Ureter (tissue), 1 donor: ENCODE measurements around the gene EPRS1. TPM values are rescaled to one million over a fixed set of nuclear protein-coding genes. Genes with fewer than 3 reads are reported as not detected.
"Not testable (repeated sequence)": the region's sequence is repeated elsewhere in the genome, so short reads cannot be mapped to it uniquely, and the experiment has no call there.

Experiments used
- DNase-seq: peaks from one replicate; pipeline ENCODE4 v3.0.0-alpha.2; 2020; ENCODE audit warnings: low spot score
- total RNA-seq: library from RNA; stranded (reverse); gene quantifications from one replicate; pipeline ENCODE4 v1.2.4, GENCODE V29; 2023
- donor health status: DM: yes; HTN: yes; CAD: no.

EPRS1 gene
- total RNA-seq, 1 donor from 2014 or later = 164 TPM

- DNase-seq = no peak
These were observed 7.7 kb downstream of the EPRS1 start for GRCh38 chr1:220038640-220039039.

DNA sequence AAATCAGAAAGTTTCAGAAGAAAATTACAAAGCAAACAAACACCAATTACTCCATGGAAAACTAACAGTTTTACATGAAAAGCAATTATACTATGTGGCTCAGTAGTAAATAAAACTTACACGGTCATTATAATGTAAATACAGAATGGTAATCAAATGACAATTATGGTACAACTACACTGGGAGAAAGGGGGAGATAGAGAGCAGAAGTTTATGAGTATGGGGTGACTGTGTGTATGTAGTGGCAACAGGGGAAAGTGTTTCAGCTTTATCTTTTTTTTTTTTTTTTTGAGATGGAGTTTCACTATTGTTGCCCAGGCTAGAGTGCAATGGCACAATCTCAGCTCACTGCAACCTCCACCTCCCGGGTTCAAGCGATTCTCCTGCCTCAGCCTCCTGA, 8.5 kb downstream of the EPRS1 start:
- DNase-seq = not testable (repeated sequence)

DNA sequence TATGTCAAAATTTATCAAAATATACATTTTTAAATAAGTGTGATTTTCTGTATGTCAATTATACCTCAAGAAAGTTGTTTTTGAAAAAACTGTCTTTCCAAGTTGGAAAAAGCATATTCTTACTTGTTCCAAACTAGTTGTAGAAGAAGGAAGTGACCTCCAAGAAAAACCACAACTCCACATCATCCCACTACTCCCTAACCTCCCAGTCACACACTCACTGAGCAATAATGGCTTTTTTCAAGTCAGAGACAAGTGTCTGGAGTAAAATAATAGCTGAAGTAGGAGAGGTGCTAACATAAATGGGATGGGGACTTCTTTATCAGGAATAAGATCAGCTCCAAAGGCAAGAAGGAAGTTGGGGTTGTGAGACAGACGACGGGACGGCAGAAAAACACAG, 13.4 kb downstream of the EPRS1 start:
- DNase-seq = no peak

DNA sequence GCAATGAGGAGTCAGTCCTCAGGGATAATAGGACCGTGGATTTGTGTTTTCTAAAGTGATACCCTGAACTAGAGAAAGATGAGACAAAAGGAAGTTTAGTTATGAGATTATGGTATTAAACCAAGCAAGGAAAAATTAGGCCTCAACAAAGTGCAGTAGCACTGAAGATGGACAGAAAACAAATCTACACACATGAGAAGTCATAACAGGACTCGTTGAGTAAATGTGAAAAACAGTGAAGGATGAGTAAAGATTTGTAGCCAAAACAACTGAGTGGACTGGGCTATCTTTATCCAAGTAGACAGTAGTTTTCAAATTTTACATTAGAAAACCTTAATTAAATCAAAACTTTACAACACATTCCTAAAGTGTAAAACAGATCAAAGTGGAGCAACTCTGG, 15.0 kb downstream of the EPRS1 start:
- DNase-seq = no peak

GRCh38 chr1:220028346-220028895, 17.9 kb downstream of the EPRS1 start:
- no peak for DNase-seq

DNA sequence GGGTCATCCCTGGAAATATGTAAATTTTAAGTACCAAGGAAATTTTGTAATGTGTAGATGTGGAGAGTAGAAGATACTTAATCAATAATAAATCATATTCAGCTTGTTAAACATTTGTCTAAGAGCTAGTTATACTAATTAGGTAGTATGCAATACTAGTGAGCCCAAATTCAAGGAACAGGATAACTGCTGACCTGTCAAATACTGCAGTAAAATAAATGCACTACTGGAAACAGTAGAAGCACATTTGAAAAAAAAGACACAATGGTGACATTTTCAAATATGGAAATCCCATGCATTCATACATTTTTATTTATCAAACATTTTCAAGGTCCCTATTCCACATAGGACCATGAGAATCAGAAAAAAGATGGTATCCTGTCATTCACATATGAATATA, 27.2 kb downstream of the EPRS1 start:
- DNase-seq = no peak

DNA sequence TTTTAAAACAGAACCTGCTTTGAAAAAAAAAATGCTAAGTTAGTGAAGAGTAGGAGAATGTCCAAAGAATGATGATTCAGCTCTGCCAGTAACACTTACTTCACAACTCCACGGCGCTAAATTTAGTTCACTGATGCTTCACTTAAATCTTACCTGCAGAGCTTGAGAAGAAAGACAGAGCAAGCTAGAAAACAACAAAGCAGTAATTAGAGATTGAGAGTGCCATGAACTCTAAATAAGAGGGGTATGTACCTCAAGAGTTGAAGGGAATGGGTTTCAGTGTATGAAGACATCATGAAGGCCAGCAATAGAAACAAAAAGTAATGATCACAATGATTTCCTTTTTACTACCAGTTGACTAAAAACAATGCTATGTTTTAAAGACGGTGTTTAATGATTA, 32.8 kb downstream of the EPRS1 start:
- DNase-seq = no peak

DNA sequence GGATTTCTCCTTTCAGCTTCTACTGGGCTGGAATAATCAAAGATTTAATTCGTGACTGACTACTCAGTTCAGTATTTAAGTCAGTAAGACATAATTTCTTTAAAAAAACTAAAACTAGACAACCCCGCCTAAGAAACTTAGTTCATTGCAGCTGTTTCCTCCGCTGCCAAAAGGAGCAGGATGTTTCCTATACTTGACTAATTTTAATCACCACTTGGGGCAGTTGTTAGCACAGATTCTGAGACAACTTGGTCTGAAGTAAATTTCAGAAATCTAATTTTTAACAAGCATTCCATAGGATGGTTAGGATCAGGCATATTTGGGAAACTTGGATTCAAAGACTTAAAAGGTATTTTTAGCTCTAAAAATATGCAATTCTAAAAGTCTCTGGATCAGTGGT, 34.0 kb downstream of the EPRS1 start:
- no peak for DNase-seq

DNA sequence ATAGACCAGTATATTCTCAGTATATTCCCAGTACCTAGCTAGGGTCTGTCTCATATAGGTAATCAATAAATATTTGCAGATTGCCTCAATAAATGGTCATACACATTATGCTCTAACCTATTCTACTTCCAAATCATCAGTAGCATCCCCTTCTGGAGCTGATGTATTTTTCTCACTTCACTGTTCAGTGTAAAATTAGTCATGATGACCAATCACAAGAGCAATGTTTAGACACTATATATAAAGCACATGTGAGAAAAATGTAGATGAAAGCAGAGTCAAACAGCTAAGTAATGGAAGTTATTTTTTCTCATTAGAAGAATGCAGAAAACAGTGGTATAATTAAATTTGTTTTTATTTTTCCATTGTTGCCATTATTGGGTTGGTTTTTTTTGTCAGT, 34.7 kb downstream of the EPRS1 start:
- DNase-seq = no peak

DNA sequence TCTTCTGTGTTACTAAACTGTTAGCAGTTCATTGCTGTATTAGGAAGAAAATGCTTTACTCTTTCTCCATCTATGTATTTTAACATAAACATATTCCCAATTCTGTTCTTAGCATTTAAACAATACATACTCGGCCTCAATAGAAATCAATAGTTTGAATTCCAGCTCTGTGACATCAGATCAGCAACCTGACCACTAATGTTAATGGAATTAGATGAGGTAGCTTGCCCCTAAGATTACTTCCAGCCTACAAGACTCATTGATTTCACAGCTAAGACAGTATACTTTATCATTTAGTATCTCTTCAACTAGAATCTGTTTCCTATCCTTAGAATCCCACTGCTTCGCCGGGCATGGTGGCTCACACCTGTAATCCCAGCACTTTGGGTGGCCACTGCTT, 38.9 kb downstream of the EPRS1 start:
- DNase-seq = no peak

DNA sequence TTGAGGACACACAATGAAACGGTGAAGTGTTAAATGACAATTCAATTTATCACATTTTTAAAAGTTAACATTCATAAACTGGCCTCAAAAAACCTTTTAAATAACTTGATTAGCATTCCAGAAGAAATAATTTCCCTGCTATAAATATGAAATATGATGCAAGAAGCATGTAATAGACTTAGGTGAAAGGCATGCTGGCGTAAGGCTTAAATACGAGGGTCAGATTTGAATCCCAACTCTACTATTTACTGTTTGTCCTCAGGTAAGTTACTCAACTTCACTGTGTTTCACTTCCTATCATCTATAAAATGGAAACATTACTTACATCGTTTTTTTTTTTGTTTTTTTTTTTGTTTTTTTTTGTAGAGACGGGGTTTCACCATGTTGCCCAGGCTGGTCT, 40.8 kb downstream of the EPRS1 start:
- DNase-seq = no peak

GRCh38 chr1:220003610-220004299, 42.5 kb downstream of the EPRS1 start:
- no peak for DNase-seq

GRCh38 chr1:220003015-220003414, 43.3 kb downstream of the EPRS1 start:
- no peak for DNase-seq

DNA sequence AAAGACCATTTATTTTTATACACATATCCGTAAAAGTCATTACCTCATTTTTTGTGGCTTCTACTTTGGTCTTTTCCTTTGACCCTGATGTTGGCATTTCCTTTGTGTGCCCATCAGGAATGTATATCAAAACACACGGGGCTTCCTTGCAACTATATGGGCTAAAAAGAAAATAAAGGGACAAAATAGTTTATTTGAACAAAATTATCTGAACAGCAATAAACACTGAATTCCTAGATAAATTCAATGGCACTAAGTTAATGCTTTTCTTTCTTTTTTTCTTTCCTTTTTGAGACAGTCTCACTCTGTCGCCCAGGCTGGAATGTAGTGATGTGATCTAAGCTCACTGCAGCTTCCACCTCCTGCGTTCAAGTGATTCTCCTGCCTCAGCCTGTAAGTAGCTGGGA, 45.2 kb downstream of the EPRS1 start:
- DNase-seq = no peak

DNA sequence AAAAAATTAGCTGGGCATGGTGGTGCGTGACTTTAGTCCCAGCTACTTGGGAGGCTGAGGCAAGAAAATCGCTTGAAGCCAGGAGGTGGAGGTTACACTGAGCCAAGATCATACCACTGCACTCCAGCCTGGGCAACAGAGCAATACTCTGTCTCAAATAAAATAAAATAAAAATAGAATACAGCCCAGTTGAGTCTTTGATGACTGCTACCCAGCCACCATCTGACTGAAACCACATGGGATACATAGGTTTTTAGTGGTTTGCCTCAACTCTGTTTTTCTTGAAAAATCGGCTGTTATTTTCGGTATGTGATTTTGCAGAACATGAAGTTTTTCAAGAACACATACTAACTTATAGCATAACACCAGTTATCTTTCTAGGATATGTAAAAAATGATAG, 46.5 kb downstream of the EPRS1 start:
- no peak for DNase-seq

Other genes with a start within 250 kb of the EPRS1 start
- not detected for gene SLC30A10, start 117.9 kb downstream of the EPRS1 start, total RNA-seq
- gene BPNT1, start 43.3 kb upstream of the EPRS1 start, total RNA-seq = 25.5 TPM
- 53.2 TPM for gene IARS2, start 47.6 kb upstream of the EPRS1 start, total RNA-seq
- gene RAB3GAP2, start 225.9 kb upstream of the EPRS1 start, total RNA-seq = 41.8 TPM